ENCODE data around the gene GPRC5B.

Gene GPRC5B

GRCh38 chr16:19884611-19885450, at the start of gene GPRC5B:
Gene GPRC5B, minus strand, starts transcription at chr16:19884848. Its CDS starts 12,003 bp downstream, at chr16:19872845.
- DNase-seq (ENCODE audit: low spot score): peak; percentile 15

GRCh38 chr16:19933740-19934139, 49.1 kb upstream of the GPRC5B start:
- no peak for DNase-seq (ENCODE audit: low spot score)

GRCh38 chr16:19929062-19929511, 44.4 kb upstream of the GPRC5B start:
- DNase-seq (ENCODE audit: low spot score): no peak

- DNase-seq (ENCODE audit: low spot score): no peak
Measured at GRCh38 chr16:19928432-19928831, 43.8 kb upstream of the GPRC5B start.

GRCh38 chr16:19926449-19927390, 42.1 kb upstream of the GPRC5B start:
- no peak for DNase-seq (ENCODE audit: low spot score)

GRCh38 chr16:19923396-19923795, 38.7 kb upstream of the GPRC5B start:
- no peak for DNase-seq (ENCODE audit: low spot score)

GRCh38 chr16:19919142-19919541, 34.5 kb upstream of the GPRC5B start:
- no peak for DNase-seq (ENCODE audit: low spot score)

GRCh38 chr16:19916064-19916463, 31.4 kb upstream of the GPRC5B start:
- no peak for DNase-seq (ENCODE audit: low spot score)

- DNase-seq (ENCODE audit: low spot score): no peak
Measured at GRCh38 chr16:19914877-19915276, 30.2 kb upstream of the GPRC5B start.

GRCh38 chr16:19913340-19913645, 28.6 kb upstream of the GPRC5B start:
- no peak for DNase-seq (ENCODE audit: low spot score)

- no peak for DNase-seq (ENCODE audit: low spot score)
Measured at GRCh38 chr16:19912455-19913339, 28.0 kb upstream of the GPRC5B start.

- no peak for DNase-seq (ENCODE audit: low spot score)
Measured at GRCh38 chr16:19911747-19912454, 27.3 kb upstream of the GPRC5B start.

- DNase-seq (ENCODE audit: low spot score): no peak
Measured at GRCh38 chr16:19911204-19911603, 26.6 kb upstream of the GPRC5B start.

GRCh38 chr16:19909750-19910322, 25.2 kb upstream of the GPRC5B start:
- DNase-seq (ENCODE audit: low spot score): no peak

- no peak for DNase-seq (ENCODE audit: low spot score)
Measured at GRCh38 chr16:19908921-19909320, 24.3 kb upstream of the GPRC5B start.

GRCh38 chr16:19907161-19907992, 22.7 kb upstream of the GPRC5B start:
- peak; percentile 81 for DNase-seq (ENCODE audit: low spot score)

- no peak for DNase-seq (ENCODE audit: low spot score)
Measured at GRCh38 chr16:19901164-19901563, 16.5 kb upstream of the GPRC5B start.

- DNase-seq (ENCODE audit: low spot score): no peak
Measured at GRCh38 chr16:19899605-19899955, 14.9 kb upstream of the GPRC5B start.

GRCh38 chr16:19898924-19899604, 14.4 kb upstream of the GPRC5B start:
- peak; percentile 57 for DNase-seq (ENCODE audit: low spot score)

GRCh38 chr16:19898166-19898565, 13.5 kb upstream of the GPRC5B start:
- no peak for DNase-seq (ENCODE audit: low spot score)

Data from activated CD4-positive, alpha-beta T cell treated with anti-CD3 and anti-CD28 coated beads, Interleukin-2, Interleukin-4, amounts not matched to agents 100 ng/mL and 50 ng/mL, durations not matched to agents 16 hours and 8 hours (primary cell).